ENCODE results near the gene RNASEL. TPM values are rescaled to one million over a fixed set of nuclear protein-coding genes. Genes with fewer than 3 reads are reported as not detected.

The RNASEL gene
- polyA plus RNA-seq, 1 of the 3 experiments (the other 2 are of a cell fraction) = not detected

DNA sequence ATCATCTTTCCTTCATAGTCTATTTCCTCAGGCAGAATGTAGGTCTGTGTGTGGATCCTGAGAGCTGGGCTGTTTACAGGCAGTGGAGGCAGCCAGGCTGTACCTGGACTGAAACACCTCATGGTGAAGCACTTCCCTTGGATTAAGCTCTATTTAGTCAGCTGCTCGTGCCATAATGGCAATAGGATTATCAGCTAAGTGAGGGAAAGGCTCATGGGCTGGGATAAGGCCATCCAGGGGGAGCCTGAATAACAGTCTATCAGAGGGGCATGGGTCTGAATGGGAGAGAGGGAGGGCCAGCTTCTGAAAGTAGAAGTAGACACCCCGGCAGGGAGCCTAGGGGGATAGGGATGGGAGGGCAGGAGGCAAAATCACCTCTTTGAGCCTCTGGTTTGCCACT lies 8.3 kb downstream of the RNASEL start:
- no peak for DNase-seq
- no peaks in the 10 kb centered on the region for H3K79me2 ChIP-seq (ENCODE audit: insufficient read depth)
- 48% methylated on average over 2 of the region's 2 CpGs for WGBS (ENCODE audit: low lambda C conversion rate)
- no peaks in the 10 kb centered on the region for H3K36me3 ChIP-seq (replicated peaks in 1 of 2; ENCODE audit: control insufficient read depth in 1 of 2, insufficient read depth in 2 of 2, low read length in 1 of 2)
- ChIA-PET CTCF (interaction anchor here (1.2 kb wide), 1 partner anchor 15 kb away, joined by 4 read pairs; no protein-coding TSS in a partner anchor), POLR2A (no interaction called here)
- H3K4me3 ChIP-seq (ENCODE audit: low read depth in 2 of 2, low read length in 1 of 2) = no peak overlapping the region
- H4K20me1 ChIP-seq (ENCODE audit: insufficient read depth) = no peaks in the 10 kb centered on the region
- H3K9me3 ChIP-seq = no peaks in the 10 kb centered on the region
- H3K9ac ChIP-seq = no peak overlapping the region
- TF ChIP-seq NRF1 (IDR thresholded peaks at IDR 0.05; ENCODE audit: low read depth, low read length) (no peak), MXI1 (IDR thresholded peaks at IDR 0.05; ENCODE audit: low read depth, low read length) (no peak), GATA2 (CRISPR knock-in tag; IDR thresholded peaks at IDR 0.05) (no peak), TEAD4 (IDR thresholded peaks at IDR 0.05; ENCODE audit: borderline replicate concordance, insufficient read depth) (no peak), SIN3A (IDR thresholded peaks at IDR 0.05; ENCODE audit: borderline replicate concordance, low read depth, low read length) (no peak), JUND (IDR thresholded peaks at IDR 0.05) (no peak), ELF1 (IDR thresholded peaks at IDR 0.05) (no peak), MEF2A (IDR thresholded peaks at IDR 0.05; ENCODE audit: borderline replicate concordance, low read depth) (no peak), EZH2phosphoT487 (IDR thresholded peaks at IDR 0.05; ENCODE audit: borderline replicate concordance, low read depth) (no peak), RXRA (IDR thresholded peaks at IDR 0.05; ENCODE audit: borderline replicate concordance, low read depth) (no peak), YY1 (IDR thresholded peaks at IDR 0.05; ENCODE audit: low read depth) (no peak), FOXJ3 (CRISPR knock-in tag; IDR thresholded peaks at IDR 0.05) (no peak)
- TF ChIP-seq, protein P1, sequence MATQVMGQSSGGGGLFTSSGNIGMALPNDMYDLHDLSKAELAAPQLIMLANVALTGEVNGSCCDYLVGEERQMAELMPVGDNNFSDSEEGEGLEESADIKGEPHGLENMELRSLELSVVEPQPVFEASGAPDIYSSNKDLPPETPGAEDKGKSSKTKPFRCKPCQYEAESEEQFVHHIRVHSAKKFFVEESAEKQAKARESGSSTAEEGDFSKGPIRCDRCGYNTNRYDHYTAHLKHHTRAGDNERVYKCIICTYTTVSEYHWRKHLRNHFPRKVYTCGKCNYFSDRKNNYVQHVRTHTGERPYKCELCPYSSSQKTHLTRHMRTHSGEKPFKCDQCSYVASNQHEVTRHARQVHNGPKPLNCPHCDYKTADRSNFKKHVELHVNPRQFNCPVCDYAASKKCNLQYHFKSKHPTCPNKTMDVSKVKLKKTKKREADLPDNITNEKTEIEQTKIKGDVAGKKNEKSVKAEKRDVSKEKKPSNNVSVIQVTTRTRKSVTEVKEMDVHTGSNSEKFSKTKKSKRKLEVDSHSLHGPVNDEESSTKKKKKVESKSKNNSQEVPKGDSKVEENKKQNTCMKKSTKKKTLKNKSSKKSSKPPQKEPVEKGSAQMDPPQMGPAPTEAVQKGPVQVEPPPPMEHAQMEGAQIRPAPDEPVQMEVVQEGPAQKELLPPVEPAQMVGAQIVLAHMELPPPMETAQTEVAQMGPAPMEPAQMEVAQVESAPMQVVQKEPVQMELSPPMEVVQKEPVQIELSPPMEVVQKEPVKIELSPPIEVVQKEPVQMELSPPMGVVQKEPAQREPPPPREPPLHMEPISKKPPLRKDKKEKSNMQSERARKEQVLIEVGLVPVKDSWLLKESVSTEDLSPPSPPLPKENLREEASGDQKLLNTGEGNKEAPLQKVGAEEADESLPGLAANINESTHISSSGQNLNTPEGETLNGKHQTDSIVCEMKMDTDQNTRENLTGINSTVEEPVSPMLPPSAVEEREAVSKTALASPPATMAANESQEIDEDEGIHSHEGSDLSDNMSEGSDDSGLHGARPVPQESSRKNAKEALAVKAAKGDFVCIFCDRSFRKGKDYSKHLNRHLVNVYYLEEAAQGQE (IDR thresholded peaks at IDR 0.05; ENCODE audit: low read depth, low read length) = no peak
- TF ChIP-seq, protein P2, sequence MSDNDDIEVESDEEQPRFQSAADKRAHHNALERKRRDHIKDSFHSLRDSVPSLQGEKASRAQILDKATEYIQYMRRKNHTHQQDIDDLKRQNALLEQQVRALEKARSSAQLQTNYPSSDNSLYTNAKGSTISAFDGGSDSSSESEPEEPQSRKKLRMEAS (IDR thresholded peaks at IDR 0.05; ENCODE audit: low read depth) = no peak
- TF ChIP-seq, protein P3, sequence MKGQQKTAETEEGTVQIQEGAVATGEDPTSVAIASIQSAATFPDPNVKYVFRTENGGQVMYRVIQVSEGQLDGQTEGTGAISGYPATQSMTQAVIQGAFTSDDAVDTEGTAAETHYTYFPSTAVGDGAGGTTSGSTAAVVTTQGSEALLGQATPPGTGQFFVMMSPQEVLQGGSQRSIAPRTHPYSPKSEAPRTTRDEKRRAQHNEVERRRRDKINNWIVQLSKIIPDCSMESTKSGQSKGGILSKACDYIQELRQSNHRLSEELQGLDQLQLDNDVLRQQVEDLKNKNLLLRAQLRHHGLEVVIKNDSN (IDR thresholded peaks at IDR 0.05; ENCODE audit: borderline replicate concordance, low read depth) = no peak
- H2AFZ ChIP-seq (ENCODE audit: low read depth) = no peak overlapping the region
- no peaks in the 10 kb centered on the region for H3F3A ChIP-seq (replicated peaks; ENCODE audit: insufficient read depth)
- H3K9me2 ChIP-seq = no peaks in the 10 kb centered on the region
- H3K4me2 ChIP-seq = no peak overlapping the region
- H3K27me3 ChIP-seq (ENCODE audit: insufficient read depth) = no peaks in the 10 kb centered on the region; the same call in 1 of the 2 replicates
- no peaks in the 10 kb centered on the region for H3K4me1 ChIP-seq (ENCODE audit: control insufficient read depth in 1 of 2, insufficient read depth in 2 of 2, low read depth in 1 of 2, low read length in 1 of 2)
- H3K27ac ChIP-seq (ENCODE audit: low read depth in 2 of 2, low read length in 1 of 2) = no peak overlapping the region
